GM21737 (cell line): ENCODE measurements around the gene ADD3.
"Not testable (repeated sequence)": the region's sequence is repeated elsewhere in the genome, so short reads cannot be mapped to it uniquely, and the experiment has no call there.

Experiments
- ATAC-seq: cut with Tn5 transposase; IDR thresholded peaks from one replicate; pipeline ENCODE4 v1.9.1; 2021; ENCODE audit warnings: mild to moderate bottlenecking, moderate library complexity; ENCODE audit not compliant: unreplicated experiment

Gene ADD3

DNA sequence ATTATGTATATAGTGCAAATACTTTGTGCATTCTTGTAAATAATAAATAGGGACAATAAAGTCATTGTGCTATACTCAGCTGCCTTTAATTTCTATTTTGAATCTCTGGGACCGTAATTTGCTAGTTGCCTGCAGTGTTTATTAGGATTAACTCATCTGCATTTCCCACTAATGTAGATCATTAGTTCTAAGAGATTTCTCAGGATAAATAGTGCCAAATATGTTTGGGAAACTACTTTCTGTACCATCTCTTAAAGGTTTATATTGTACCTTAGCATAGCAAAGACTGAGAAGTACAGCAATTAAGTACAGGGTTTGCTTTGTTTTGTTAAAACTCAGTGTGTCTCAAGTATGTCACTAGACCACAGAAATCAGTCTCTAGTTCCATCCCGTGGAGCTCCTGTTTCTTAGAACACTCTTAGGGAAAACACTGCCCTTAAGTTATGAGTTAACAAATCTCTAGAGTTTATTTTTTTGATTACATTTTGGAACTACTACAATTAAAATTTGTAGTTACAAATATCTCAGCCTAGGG is 26.0 kb downstream of the ADD3 start:
- no peak for ATAC-seq

DNA sequence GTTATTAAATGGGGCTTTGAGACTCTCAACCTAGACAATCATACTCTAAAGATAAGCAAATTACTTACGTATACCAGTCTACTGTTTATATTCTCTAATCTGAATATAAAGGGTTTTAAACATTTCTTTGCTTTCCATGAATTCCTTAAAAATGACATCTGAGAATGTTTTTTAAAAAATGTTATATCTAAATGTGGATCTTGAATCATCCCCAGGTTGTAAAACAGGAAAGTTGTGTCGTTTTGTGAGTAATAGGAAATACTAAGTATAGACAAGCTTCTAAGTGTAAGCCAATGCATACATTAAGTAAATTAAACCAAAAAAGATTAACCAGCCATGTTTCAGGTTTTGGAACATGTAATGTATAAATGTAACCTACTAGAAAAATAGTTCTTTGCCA is 26.8 kb downstream of the ADD3 start:
- no peak for ATAC-seq

DNA sequence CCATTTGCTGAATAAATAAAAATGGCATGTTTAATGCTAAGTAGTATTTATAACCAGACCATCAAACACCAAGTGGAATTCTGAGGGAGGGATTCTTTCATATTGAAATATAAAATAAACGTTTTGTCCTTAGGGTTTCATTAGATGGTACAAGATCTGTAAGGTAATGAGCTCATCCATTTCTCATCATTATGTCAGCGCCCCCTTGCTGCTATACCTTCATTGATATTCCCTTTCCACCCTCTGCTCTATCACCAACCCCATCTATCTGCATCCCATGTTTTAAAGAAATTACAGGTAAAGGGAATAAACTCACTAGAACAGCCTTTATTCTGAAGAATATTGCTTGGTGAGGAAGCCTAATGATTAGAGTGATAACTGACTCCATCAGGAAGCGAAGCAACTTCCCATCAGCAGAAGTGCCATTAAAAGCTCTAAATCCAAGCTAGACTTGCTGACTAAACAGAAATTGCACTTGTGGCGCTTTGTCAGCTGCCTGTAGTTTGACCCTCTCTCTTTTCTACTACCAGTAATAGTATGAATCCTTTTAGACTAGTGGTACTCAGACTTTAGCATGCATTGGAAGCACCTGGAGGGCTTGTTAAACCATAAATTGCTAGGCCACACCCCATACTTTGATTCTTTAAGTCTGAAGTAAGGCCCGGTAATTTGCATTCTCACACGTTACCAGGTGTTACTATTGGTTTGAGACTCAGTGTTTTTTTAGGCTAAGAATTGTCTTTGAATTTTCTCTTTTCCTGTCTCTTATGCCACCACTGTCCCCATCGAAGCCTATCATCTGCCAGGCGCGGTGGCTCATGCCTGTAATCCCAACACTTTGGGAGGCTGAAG is 27.5 kb downstream of the ADD3 start:
- ATAC-seq: no peak

DNA sequence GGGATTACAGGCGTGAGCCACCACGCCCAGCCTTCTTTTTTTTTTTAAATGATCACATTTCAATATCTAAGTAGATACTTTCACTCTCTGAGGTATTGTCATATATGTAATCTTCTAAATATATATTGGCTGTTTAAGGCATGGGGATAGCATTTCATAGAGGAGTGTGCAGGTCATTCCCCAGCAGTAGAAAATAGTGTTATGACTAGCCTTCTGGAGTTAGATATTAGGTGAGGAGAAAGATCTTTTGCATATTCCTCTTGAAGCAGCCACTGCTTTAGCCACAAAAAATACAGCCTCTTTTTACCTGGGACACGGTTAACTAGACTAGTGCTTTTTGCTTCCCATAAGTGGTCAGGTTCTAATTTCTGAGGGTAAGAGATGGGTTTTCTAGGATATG is 28.9 kb downstream of the ADD3 start:
- peak; percentile 86 for ATAC-seq

DNA sequence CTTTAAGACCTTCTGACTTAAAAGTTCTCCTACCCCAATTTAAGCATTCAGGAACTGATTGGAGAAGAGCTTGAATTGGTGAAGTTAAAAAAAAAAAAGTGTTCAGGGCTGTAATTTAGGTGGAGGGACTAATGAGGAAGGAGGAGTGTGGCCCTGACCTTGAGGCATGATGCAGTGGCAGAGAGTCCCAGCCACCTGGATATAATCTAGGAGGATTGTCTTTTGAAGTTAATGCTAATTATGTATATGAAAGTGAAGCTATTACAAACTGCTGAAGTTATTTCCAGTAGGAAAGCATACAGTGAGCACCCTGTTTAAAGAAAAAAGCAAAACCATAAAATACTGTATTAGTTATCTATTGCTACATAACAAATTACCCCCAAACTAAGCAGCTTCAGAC is 31.5 kb downstream of the ADD3 start:
- no peak for ATAC-seq

DNA sequence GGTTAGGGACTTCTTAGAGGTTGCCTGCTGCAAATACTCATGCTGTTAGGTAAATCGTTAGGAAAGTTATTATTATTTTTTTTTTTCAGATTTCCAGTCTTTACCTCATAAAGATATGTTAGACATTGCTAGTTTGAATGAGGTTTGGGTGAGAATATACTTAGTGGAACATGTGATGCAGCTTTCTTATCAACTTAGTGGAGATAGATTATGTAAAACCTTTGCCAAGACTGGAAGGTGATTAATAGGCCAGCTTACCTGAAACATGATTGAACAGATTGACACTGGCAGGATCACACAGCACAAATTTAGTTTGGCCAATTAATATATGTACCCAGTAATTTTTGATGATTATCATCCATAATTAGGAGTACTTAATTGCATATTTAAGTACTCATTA is 32.3 kb downstream of the ADD3 start:
- ATAC-seq: no peak

DNA sequence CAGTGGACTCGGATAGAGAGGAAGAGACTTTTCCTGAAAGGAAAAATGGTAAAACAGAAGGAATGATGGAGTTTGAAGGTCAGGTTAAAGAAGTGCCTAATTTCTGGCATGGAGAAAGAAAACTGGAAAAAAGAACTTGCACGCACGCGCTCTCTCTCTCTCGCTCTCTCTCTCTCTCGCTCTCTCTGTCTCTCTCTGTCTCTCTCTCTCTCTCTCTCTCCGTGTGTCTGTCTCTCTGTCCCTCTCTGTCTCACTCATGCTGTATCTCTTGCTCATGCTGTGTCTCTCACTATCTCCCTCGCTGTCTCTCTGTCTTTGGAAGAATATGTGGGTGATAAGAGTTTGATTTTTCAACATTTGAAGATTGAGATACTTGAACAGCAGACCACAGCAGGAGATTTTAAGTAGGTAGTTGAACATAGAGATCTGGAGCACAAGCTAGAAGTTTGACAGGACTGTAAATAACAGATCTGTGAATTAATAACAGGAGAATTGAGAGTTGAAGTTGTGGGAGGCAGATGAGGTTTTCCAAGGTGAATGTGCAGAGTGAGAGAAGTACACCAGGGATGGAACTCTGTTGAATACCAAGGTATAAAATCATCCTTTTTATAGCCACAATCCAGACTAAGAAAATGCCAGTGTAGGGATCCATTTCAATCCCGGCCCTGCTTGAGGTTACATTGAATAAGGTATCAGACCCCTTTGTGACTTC is 33.1 kb downstream of the ADD3 start:
- ATAC-seq: no peak

DNA sequence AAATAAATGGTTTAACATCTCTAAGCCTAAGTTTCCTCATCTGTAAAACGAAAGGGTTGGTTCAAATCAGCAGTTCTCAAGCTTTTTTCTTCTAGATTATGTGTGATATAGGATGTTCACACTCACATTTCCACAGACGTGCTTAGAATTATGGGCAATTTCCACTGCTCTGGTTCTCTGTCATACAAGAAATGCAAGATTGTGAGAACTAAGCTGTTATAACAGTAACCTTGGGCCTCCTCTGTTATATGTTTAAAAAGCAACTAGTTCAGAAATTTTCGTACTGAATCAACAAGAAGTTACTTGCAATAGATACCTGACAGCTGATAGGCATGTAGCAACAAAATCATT is 33.7 kb downstream of the ADD3 start:
- no peak for ATAC-seq

DNA sequence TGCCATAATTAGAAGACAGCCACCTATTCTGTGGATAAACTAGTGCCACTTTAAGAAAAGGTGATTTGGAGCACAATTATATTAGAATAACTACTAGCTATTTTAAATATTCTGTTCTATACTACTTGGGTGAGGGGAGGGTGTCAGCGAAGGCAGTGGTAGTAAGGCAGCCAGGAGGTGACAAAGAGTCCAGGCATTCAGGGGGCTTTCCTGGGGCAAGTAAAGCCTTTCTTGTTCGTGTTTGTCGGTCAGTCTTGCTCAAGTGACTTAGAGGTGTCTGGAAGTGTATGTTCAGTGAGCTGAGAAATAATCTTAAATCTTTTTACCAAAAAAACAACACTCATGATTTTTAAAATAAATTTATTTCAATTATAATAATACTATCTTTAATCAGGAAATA is 34.4 kb downstream of the ADD3 start:
- ATAC-seq: no peak

DNA sequence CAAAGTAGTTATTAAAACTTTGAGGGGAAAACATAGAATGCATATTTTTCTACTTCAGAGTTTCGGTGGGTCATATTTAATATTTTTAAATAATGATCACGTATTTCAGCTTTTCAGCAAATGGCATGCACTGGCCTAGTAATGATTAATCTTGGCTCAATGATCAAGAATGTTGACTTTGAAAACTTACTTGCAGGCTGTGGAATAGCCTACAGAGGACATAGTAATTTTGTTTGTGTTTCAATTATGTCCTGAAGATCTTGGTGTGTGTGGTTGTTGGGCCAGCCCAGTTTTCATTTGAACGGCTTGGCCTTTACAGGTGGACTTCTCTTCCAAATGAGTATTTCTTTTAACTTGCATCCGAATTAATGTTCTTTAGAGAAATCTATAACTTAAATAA is 35.1 kb downstream of the ADD3 start:
- no peak for ATAC-seq

DNA sequence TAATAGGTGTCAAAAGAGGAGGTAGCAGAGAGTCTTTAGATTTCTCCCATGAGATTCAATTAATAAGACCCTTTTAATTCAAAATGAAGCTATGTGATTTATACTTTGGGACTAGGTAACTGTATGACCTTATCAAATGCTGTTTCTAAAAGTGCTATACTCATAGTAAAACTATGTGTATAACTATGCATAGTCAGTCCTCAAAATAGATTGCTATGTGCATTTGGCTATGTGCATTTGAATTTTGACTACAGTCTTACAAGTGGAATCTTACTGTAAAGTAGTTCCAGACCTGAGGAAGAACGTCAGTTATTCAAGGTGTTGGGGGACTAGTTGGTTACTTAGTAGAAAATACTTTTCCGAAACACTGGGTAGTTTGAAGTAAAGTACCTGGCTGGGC is 36.9 kb downstream of the ADD3 start:
- no peak for ATAC-seq

DNA sequence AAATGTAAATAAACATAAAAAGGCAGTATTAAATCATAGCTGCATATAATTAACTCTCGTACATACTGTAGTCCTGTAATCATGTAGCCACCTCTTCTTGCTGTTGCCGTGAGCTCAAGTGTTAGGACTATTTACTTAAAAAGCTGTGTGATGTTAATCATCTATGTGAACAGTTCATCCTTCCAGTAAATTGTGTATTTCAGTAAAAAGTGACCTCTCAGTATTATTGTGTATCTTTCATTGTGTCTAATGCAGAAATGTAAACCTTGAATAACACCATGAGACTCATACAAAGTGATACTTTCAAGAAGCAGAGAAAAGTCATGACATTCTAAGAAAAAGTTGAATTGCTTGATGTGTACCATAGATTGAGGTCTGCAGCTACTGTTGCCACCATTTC is 38.0 kb downstream of the ADD3 start:
- no peak for ATAC-seq

DNA sequence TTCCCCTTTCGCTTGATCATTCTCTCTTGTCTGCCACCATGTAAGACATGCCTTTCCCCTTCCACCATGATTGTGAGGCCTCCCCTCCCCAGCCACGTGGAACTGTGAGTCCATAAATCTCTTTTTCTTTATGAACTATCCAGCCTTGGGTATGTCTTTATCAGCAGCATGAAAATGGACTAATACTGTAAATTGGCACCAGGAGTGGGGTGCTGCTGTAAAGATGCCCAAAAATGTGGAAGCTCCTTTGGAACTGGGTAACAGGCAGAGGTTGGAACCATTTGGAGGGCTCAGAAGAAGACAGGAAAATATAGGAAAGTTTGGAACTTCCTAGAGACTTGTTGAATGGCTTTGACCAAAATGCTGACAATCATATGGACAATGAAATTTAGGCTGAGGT is 40.4 kb downstream of the ADD3 start:
- ATAC-seq: not testable (repeated sequence)

DNA sequence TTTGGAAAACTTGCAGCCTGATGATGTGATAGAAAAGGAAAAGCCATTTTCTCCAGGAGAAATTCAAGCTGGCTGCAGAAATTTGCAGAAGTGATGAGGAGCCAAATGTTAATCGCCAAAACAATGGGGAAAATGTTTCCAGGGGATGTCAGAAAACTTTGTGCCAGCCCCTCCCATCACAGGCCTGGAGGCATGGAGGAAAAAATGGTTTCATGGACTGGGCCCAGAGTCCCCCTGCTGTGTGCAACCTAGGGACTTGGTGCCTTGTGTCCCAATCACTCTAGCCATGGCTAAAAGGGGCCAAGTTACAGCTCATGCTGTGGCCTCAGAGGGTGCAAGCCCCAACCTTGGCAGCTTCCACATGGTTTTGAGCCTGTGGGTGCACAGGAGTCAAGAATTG is 41.0 kb downstream of the ADD3 start:
- no peak for ATAC-seq

DNA sequence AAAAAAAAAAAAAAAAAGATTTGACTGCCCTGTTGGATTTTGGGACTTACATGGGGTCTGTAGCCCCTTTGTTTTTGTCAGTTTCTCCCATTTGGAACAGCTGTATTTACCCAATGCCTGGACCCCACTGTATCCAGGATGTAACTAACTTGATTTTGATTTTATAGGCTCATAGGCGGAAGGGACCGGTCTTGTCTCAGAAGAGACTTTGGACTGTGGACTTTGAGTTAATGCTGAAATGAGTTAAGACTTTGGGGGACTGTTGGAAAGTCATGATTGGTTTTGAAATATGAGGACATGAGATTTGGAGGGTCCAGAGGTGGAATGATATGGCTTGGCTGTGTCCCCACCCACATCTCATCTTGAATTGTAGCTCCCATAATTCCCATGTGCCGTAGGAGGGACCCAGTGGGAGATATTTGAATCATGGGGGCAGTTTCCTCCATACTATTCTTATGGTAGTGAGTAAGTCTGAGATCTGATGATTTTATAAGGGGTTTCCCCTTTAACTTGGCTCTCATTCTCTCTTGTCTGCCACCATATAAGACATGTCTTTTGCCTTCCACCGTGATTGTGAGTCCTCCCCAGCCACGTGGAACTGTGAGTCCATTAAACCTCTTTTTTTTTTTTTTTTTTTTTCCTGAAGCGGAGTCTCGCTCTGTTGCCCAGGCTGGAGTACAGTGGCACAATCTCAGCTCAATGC is 42.3 kb downstream of the ADD3 start:
- not testable (repeated sequence) for ATAC-seq

DNA sequence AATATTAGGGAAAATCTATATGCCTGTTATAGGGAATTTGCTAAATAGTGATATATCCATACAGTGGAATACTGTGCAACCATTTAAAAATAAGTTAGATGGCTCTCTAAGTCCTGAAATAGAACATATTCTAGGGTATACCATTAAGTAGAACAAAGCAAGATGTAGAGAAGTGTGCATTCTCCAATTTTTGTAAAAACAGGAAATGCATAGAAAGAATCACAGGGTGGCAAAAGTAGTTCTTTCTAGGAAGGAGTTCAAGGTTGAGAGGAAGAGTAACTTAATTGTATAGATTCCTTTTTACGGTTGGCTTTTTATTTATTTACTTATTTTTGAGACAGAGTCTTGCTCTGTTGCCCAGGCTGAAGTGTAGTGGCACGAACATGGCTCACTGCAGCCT is 43.7 kb downstream of the ADD3 start:
- ATAC-seq: no peak

DNA sequence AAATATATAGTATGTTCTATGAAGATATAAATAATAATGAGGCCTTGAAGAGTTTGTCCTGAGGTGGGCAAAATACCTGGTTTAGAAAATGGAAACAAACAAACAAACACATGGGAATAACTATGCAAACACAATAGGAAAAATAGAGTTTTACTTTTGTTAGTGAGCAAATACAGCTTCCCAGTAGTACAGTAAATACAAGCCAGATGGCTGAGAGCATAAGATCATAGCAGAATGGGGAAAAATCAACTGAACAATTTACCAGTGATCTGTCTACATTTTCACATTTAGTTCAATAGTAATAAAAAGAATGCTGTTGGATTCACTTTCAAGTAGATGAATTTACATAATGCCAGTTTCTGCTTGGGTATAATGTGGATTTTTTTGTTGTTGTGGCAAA is 45.1 kb downstream of the ADD3 start:
- no peak for ATAC-seq

DNA sequence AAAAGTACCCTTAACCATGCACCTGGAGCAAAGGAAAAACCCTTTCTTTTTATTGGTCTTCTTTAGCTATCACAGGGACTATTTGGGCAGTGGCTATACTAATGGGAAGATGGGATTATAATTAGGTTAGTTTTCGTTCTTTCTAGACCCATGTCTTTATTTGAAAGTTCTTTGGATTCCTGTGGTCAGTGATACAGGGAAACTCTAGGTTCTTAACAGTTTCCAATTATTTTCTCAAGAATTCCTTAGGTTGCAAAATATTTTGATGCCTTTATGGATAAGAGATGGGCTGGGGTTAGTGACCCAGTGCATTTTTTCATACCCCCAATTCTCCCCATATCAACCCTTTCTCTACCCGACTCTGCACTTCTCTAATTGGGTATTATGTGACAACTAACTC is 49.0 kb downstream of the ADD3 start:
- ATAC-seq: no peak

DNA sequence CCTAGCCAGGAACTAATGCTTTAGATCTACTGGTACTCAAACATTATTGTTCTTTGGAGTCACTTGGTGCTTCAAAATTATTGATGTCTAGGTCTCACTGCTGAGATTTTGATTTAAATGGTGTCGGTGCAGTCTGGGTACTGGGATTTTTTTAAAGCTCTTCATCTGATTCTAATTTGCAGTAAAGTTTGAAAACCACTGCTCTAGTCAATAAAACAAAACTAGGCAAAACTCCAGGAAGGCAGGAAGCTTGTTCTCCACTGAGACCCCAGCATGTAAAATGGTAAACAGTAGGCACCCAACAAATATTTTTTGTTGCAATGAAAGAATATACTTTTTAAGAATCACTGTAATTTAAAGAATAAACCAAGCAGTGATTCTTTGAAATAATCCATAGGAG is 49.7 kb downstream of the ADD3 start:
- no peak for ATAC-seq

DNA sequence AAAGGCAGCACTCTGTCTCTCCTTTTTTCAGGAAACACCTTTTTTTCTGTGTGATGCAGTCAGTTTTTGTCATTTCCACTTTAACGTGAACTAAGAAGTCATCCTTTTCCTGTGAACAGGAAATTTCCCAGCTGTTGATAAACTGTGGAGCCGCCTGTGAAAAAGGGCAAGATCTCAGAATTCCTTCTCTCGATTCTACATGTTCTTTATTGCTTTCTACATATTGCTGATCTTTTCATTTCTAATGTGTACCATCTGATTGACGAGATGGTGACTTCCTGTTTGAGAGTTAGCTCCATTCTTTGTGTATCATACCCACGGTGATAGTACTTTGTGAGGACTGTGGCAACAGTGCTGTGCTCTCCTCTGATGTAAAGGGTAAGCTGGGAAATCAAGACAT is 50.4 kb downstream of the ADD3 start:
- ATAC-seq: no peak

DNA sequence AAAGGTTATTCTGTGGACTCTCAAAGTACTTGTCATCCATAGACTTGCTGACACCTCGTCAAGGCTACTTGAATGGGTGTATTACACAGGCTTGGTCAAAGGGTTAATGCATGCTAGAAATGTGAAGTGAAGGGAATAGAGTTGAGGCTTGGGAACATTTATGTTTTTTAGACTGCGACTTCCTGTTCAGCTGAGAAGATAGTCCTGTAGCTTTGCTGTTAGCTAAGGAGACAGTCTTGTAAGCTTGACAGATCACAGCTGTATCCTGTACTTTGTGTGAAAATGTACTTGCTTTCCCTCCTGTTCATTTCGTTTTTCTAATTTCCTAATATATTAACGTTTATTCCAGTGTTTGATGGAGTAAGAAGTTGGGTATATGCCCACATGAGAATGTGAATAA is 52.1 kb downstream of the ADD3 start:
- ATAC-seq: peak; percentile 56

DNA sequence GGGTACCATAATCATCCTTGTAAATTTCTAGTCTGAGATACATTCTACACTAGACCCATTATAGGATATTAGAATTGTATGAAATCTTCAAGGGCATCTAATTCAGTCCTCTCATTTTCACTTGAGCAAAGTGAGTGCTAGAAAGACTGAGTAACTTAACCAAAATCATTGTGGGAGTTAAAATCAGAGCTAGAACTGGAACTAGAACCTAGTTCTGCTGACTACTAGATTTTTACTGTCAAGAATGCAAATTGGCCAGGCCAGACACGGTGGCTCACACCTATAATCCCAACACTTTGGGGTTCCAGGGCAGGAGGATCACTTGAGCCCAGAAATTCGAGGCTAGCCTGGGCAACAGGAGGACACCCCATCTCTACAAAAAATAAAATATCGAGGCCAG is 53.9 kb downstream of the ADD3 start:
- no peak for ATAC-seq
